Left colon (tissue), 2 donors: ENCODE results near the gene TUBA8. TPM values are rescaled to one million over a fixed set of nuclear protein-coding genes. Genes with fewer than 3 reads are reported as not detected.
A peak's percentile ranks its signal among the peaks of the same experiment; 100 is the strongest.
"Not testable (repeated sequence)": the region's sequence is repeated elsewhere in the genome, so short reads cannot be mapped to it uniquely, and the experiment has no call there.

Experiments
- ATAC-seq: fragments of 200-7000 bp; cut with Tn5 transposase; one replicate; pipeline ENCODE4 v1.9.1; 2020; ENCODE audit warnings: mild to moderate bottlenecking, moderate library complexity
- DNase-seq, 2 donors: peaks; one replicate each; pipeline ENCODE4 v3.0.0-alpha.2; 2020
- intact Hi-C, 2 donors: fragments of 100-400 bp; cut with DNase I in 1 of 2; cut with micrococcal nuclease in 1 of 2; formaldehyde crosslinking; loops; one replicate each; pipeline versions ENCODE4 v1.11.2 to v1.14.0; 2022; cut with DNase I, micrococcal nuclease
- total RNA-seq, 2 donors: library from RNA; stranded (reverse); fragmentation: NEBNext Ultra II Directional; extraction: Animal tissue kit (Norgen Biotek cat#: 25700); gene quantifications; one replicate each; pipeline ENCODE4 v1.2.1, GENCODE V29; 2021
- donor health status: DM: no; HTN: no; CAD: no.
- donor health status: DM: yes; HTN: yes; CAD: no.

The TUBA8 gene
- total RNA-seq, 2 donors from 2014 or later: 2.5 to 2.7 TPM

GRCh38 chr22:18152519-18152918 is 41.9 kb downstream of the TUBA8 start:
- intact Hi-C loops: no loop called here
- ATAC-seq: no peak
- DNase-seq: no peak

GRCh38 chr22:18154821-18155390 is 44.3 kb downstream of the TUBA8 start:
- intact Hi-C loops: no loop called here
- DNase-seq (no peak), ATAC-seq (no peak)

- ATAC-seq, DNase-seq, intact Hi-C loops: not testable (repeated sequence)
Observed at GRCh38 chr22:18155546-18155945, 44.9 kb downstream of the TUBA8 start.

DNA sequence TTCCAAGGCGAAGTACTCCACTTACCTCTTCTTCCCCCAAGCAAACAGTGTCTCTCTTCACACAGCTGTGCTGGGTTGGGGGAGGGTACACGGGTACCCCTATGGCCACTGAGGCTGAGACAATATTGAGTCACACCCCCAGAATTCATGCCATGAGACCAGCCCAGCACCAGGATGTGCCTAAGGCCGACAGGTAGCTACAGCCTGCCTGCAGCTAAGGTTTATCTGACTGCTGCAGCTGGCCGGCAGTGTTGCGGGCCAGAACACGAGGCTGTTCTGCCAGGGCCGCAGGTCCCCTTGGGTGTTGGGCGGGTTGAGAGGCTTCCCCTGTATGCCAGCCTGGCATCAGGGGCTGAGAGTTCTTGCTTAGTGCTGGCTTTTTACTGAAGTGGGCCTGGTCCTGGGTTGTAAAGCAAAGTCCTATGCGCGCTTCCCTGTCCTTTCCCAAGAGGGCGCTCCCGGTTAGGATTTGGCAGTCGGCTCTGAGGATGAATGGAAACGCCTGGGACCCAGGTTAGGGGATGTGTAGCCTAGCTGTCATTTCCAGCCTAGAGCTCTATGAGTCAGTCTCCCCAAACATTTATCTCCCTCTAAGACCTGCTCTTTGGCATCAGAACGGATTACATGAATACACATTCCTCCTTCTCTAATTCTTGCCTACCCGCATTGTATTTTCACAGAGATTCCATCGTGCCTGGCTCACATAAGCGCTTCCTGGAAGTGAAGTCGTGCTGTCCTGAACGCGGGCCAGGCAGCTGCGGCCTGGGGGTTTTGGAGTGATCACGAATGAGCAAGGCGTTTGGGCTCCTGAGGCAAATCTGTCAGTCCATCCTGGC is 46.5 kb downstream of the TUBA8 start:
- DNase-seq (peak; percentile 57 to 70), ATAC-seq (peak; percentile 97)
- intact Hi-C loops: no loop called here

GRCh38 chr22:18157714-18158028 is 47.1 kb downstream of the TUBA8 start:
- intact Hi-C loops: no loop called here
- DNase-seq (no peak), ATAC-seq (no peak)

DNA sequence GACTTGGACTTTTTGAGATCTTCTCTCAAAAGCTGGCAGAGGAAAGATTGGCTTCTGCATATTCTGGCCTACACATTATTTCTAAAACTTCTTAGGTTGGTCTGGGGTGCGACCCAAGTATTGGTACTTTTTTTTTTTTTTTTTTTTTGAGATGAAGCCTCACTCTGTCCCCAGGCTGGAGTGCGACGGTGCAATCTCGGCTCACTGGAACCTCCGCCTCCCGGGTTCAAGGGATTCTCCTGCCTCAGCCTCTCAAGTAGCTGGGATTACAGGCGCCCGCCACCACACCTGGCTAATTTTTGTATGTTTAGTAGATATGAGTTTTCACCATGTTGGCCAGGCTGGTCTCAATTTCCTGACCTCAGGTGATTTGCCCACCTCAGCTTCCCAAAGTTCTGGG is 50.0 kb downstream of the TUBA8 start:
- ATAC-seq, DNase-seq, intact Hi-C loops: not testable (repeated sequence)

DNA sequence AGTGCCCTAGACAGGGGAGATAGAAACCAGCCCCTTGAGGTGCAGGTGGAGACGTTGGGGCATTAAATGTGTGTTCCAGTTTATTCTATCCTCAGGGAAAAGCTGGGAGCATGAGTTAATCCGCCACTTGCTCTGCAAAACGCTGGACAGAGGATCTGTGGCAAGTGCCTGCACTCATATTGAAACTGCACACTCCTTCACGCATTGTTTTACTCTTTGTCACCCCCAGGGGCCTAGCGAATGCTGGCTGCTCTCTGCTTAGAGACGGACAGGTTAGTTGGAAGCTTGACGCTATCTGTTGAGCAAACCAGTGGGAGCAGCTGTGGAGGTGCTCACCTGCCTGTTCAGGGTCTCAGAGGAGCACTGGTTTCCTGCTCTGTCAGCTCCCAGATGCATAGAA is 53.2 kb downstream of the TUBA8 start:
- intact Hi-C loops, ATAC-seq, DNase-seq: not testable (repeated sequence)

DNA sequence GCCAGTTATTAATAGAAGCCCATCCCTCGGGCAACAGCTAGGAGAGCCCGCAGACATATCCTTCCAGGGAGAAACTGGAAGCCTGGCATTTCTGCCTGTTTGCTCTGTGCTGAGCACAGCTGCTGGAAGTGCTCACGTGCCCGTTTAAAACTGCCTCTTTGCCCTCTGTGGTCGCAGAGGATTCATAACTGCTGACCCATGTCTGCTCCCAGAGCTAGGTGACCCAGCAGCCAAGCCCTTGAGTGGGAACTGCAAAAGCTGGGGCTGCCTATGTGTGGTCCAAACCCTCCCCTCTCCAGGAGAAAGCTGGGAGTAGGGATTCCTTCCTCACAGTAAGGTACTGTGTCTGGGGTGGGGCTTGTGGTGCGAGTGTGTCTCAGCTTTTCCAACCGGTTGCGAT is 54.0 kb downstream of the TUBA8 start:
- ATAC-seq, DNase-seq, intact Hi-C loops: not testable (repeated sequence)

DNA sequence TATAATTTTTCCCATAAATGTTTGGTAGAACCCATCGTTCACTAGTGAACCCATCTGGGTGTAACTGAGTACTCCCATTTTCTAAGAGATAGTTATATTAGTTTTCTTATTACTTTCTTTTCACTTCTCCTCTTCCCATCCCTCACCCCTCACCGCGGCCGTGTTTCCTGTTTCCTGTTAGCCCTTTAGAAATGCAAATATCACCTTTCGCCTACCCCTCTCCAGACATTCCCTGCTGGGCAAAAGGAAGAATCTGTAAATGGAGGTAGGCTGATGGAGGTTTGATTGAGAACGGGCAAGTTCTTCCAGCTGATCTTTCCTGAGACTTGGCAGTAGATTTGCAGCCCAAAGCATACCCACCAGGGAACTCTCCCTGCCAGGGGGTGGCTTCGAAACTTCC is 54.7 kb downstream of the TUBA8 start:
- intact Hi-C loops, ATAC-seq, DNase-seq: not testable (repeated sequence)

DNA sequence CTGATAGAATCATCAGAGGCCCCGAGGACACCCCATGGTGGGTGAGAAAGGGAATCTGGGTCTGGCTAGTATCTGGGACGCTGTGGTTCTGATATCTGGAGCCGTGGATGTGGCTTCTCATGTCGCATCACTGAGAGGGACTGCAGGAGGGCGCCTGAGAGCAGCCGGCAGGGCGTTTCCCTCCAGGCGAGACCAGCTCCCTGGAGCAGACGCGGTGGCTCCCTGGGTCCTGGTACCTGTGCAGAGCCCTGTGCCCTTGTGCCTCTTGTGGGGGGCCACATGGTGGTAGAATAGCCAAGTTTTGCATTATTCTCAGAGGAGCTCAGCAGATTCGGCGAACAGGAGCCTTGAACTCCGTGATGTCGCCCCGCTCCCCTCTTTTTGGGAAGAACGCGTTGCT is 59.7 kb downstream of the TUBA8 start:
- ATAC-seq, intact Hi-C loops, DNase-seq: not testable (repeated sequence)

DNA sequence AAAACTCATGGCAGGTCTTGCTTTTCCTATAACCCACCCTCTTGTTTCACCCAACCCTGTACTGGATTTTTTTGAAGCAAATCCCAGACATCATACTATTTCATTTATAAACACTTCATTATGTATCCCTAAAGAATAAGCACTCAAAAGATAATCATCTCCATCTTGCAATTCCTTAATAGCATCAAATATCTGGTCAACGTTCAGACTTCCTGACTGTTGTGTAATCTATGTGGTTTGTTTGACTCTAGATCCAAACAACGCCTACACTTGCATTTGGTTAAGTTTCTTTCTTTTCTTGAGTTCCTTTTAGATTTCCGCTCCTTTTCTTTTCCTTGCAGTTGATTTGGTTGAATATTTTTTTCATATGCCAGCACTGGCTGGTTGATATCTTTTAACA is 61.6 kb downstream of the TUBA8 start:
- ATAC-seq, intact Hi-C loops, DNase-seq: not testable (repeated sequence)

DNA sequence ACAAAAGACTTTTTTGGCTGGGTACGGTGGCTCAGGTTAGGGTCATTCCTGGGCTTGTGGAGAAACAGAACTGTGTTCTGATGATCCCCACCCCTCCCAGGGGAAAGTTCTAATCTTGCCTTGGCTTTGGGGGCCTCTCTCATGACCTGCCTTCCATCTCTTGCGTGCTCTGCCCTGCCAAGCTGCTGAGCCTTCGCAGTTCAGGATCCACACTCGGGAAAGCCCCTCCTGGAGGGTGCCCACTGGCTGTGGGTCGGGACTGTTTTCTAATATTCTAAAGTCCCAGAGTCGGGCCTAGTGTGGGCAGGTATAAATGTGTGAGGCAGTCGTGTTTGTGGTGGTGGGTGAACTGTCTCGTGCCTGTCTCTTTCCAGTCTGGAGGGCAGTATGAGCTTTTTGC is 62.2 kb downstream of the TUBA8 start:
- DNase-seq, intact Hi-C loops, ATAC-seq: not testable (repeated sequence)

GRCh38 chr22:18173441-18173840 is 62.8 kb downstream of the TUBA8 start:
- DNase-seq, intact Hi-C loops, ATAC-seq: not testable (repeated sequence)

Other genes starting within 250 kb of the TUBA8 start
- 100 to 1,000 TPM in 1 of 2 donors, 10 to 100 TPM in 1; 93.6 to 114 TPM for gene MICAL3, start 86.2 kb upstream of the TUBA8 start, total RNA-seq
- gene PEX26, start 32.8 kb upstream of the TUBA8 start, total RNA-seq: 100 to 1,000 TPM; 128 to 196 TPM
- 1 to 10 TPM; 3.7 to 6.6 TPM for gene USP18, start 39.4 kb downstream of the TUBA8 start, total RNA-seq